Smooth muscle cell (in vitro differentiated cells): Measurements from ENCODE around the gene ZNF746. TPM values are rescaled to one million over a fixed set of nuclear protein-coding genes. Genes with fewer than 3 reads are reported as not detected.

Source experiments
- DNase-seq: peaks from one replicate; lab custom pipeline; 2025; ENCODE audit not compliant: unreplicated experiment; lab: John Stamatoyannopoulos, UW
- H2AFZ ChIP-seq: fragments of 200-600 bp; sonication (generic); 2 replicates; pipeline ENCODE4 v1.6.0; 2016; ENCODE audit warnings: antibody characterized with exemption, low read depth, mild to moderate bottlenecking
- H3F3A ChIP-seq: fragments of 200-600 bp; sonication (generic); 2 replicates; pipeline ENCODE4 v1.6.0; 2017; ENCODE audit warnings: antibody characterized with exemption, low read depth
- H3K27ac ChIP-seq: fragments of 200-600 bp; sonication (generic); 2 replicates; pipeline ENCODE4 v1.5.1; 2016; ENCODE audit warnings: low read depth, mild to moderate bottlenecking
- H3K27me3 ChIP-seq: fragments of 200-600 bp; sonication (generic); 2 replicates; pipeline ENCODE4 v1.6.1; 2016; ENCODE audit warnings: low read depth, mild to moderate bottlenecking
- H3K36me3 ChIP-seq: fragments of 200-600 bp; sonication (generic); 2 replicates; pipeline ENCODE4 v1.5.1; 2016; ENCODE audit warnings: low read depth
- H3K4me1 ChIP-seq: fragments of 200-600 bp; sonication (generic); 2 replicates; pipeline ENCODE4 v1.5.1; 2016; ENCODE audit warnings: low read depth
- H3K4me2 ChIP-seq: fragments of 200-600 bp; sonication (generic); 2 replicates; pipeline ENCODE4 v1.6.0; 2016; ENCODE audit warnings: mild to moderate bottlenecking
- H3K4me3 ChIP-seq: fragments of 200-600 bp; sonication (generic); 2 replicates; pipeline ENCODE4 v1.5.1; 2016; ENCODE audit warnings: mild to moderate bottlenecking
- H3K79me2 ChIP-seq: fragments of 200-600 bp; sonication (generic); 2 replicates; pipeline ENCODE4 v1.6.0; 2016; ENCODE audit warnings: low read depth, mild to moderate bottlenecking
- H3K9ac ChIP-seq: fragments of 200-600 bp; sonication (generic); 2 replicates; pipeline ENCODE4 v1.6.0; 2016; ENCODE audit warnings: low read depth
- H3K9me3 ChIP-seq: fragments of 200-600 bp; sonication (generic); replicated peaks from 2 replicates; pipeline ENCODE4 v1.5.1; 2016; ENCODE audit warnings: low read depth
- H4K20me1 ChIP-seq: fragments of 200-600 bp; sonication (generic); 2 replicates; pipeline ENCODE4 v1.6.0; 2016; ENCODE audit warnings: low read depth
- CTCF ChIP-seq: fragments of 200-600 bp; sonication (generic); IDR thresholded peaks from 2 replicates; pipeline ENCODE4 v1.5.1; 2017; ENCODE audit warnings: borderline replicate concordance, mild to moderate bottlenecking, antibody characterized with exemption; ENCODE audit not compliant: insufficient read depth, poor library complexity, severe bottlenecking
- WGBS: methylation state at CpG from one replicate; pipeline ENCODE4 v1.1.7; 2016; ENCODE audit warnings: low lambda C conversion rate; 5-methylcytosine and 5-hydroxymethylcytosine counted together
- polyA plus RNA-seq: library from polyadenylated mRNA; unstranded; fragments of >200 nt; fragmentation: Nextera tagmentation; extraction: Ambion mirVana; gene quantifications from 2 replicates; pipeline ENCODE4 v1.2.1, GENCODE V29; 2016
- total RNA-seq: library from RNA; depleted of rRNA; stranded (reverse); fragments of >200 nt; gene quantifications from 2 replicates; pipeline ENCODE4 v1.2.3, GENCODE V29; 2014

Gene ZNF746
- total and polyA plus RNA-seq, 2 experiments from 2014 or later, result 14.2 to 17.2 TPM

- Histone ChIP-seq H3F3A (no peaks in the 10 kb centered on the region), H3K79me2 (no peaks in the 10 kb centered on the region), H3K27me3 (no peaks in the 10 kb centered on the region), H2AFZ (no peak overlapping the region), H3K4me1 (no peaks in the 10 kb centered on the region), H4K20me1 (peaks cover 16% of the 10 kb centered on the region), H3K27ac (no peak overlapping the region), H3K4me3 (no peak overlapping the region), H3K36me3 (peaks cover 14% of the 10 kb centered on the region), H3K4me2 (no peak overlapping the region), H3K9ac (no peak overlapping the region), H3K9me3 (no peaks in the 10 kb centered on the region)
- no peak for DNase-seq
- no peak for TF ChIP-seq CTCF
- WGBS, result 97% methylated on average over 7 of the region's 7 CpGs
Measured at GRCh38 chr7:149443523-149443922, 54.1 kb downstream of the ZNF746 start.

GRCh38 chr7:149442924-149443323, 54.7 kb downstream of the ZNF746 start:
- no peak for TF ChIP-seq CTCF
- Histone ChIP-seq H2AFZ (no peak overlapping the region), H4K20me1 (peaks cover 16% of the 10 kb centered on the region), H3K4me3 (no peak overlapping the region), H3K9ac (no peak overlapping the region), H3K9me3 (no peaks in the 10 kb centered on the region), H3K27ac (no peak overlapping the region), H3K36me3 (peaks cover 14% of the 10 kb centered on the region), H3K79me2 (no peaks in the 10 kb centered on the region), H3K27me3 (no peaks in the 10 kb centered on the region), H3K4me2 (no peak overlapping the region), H3K4me1 (no peaks in the 10 kb centered on the region), H3F3A (no peaks in the 10 kb centered on the region)
- DNase-seq, result no peak
- WGBS, result 64% methylated on average over 3 of the region's 3 CpGs

- Histone ChIP-seq H2AFZ (no peak overlapping the region), H3K9ac (no peak overlapping the region), H3K36me3 (peaks cover 8% of the 10 kb centered on the region), H3F3A (no peaks in the 10 kb centered on the region), H3K4me1 (no peaks in the 10 kb centered on the region), H3K4me2 (no peak overlapping the region), H3K27me3 (no peaks in the 10 kb centered on the region), H3K79me2 (no peaks in the 10 kb centered on the region), H3K4me3 (no peak overlapping the region), H4K20me1 (peaks cover 20% of the 10 kb centered on the region), H3K9me3 (no peaks in the 10 kb centered on the region), H3K27ac (no peak overlapping the region)
- no peak for TF ChIP-seq CTCF
- 73% methylated on average over 4 of the region's 4 CpGs for whole genome bisulfite sequencing
- DNase-seq, result no peak
Measured at GRCh38 chr7:149440222-149440621, 57.4 kb downstream of the ZNF746 start.

- no peak for DNase-seq
- H3K9me3 ChIP-seq, result no peaks in the 10 kb centered on the region
- no peak overlapping the region for H3K27ac ChIP-seq
- H3K4me2 ChIP-seq, result no peak overlapping the region
- H3K36me3 ChIP-seq, result peaks cover under 1% of the 10 kb centered on the region
- no peaks in the 10 kb centered on the region for H3F3A ChIP-seq
- H3K9ac ChIP-seq, result no peak overlapping the region
- no peaks in the 10 kb centered on the region for H3K27me3 ChIP-seq
- no peak for TF ChIP-seq CTCF
- H2AFZ ChIP-seq, result no peak overlapping the region
- WGBS, result 97% methylated on average over 15 of the region's 15 CpGs
- H3K79me2 ChIP-seq, result no peaks in the 10 kb centered on the region
- no peak overlapping the region for H3K4me3 ChIP-seq
- no peaks in the 10 kb centered on the region for H3K4me1 ChIP-seq
- H4K20me1 ChIP-seq, result peaks cover 11% of the 10 kb centered on the region
Measured at GRCh38 chr7:149436358-149436757, 61.3 kb downstream of the ZNF746 start.
